Activated naive CD8-positive, alpha-beta T cell treated with anti-CD3 and anti-CD28 coated beads, Interleukin-2, amount 10 ng/mL, durations not matched to agents 7 days and 5 days (primary cell): ENCODE measurements around the gene CMPK1. TPM values are rescaled to one million over a fixed set of nuclear protein-coding genes. Genes with fewer than 3 reads are reported as not detected.

Experiments used
- ATAC-seq: fragments of 150-1000 bp; cut with Tn5 transposase; one replicate; pipeline ENCODE4 v1.10.0; 2021; ENCODE audit warnings: low read depth, moderate library complexity
- POLR2A ChIA-PET: fragments of 350-600 bp; sonication (Branson Sonifier 250); formaldehyde crosslinking; loops from one replicate; lab custom pipeline; 2021; ENCODE audit warnings: antibody characterized with exemption; lab: Charles Lee
- DNase-seq: peaks from one replicate; pipeline ENCODE4 v3.0.0; 2021
- H3K27ac Mint-ChIP-seq: one replicate; pipeline ENCODE4 v1.8.0; 2022; ENCODE audit warnings: mild to moderate bottlenecking, mixed read lengths
- H3K27me3 Mint-ChIP-seq: one replicate; pipeline ENCODE4 v1.8.0; 2022; ENCODE audit warnings: mild to moderate bottlenecking, moderate library complexity, mixed read lengths
- H3K36me3 Mint-ChIP-seq: one replicate; pipeline ENCODE4 v1.8.0; 2021; ENCODE audit warnings: mild to moderate bottlenecking, mixed read lengths
- H3K4me1 Mint-ChIP-seq: one replicate; pipeline ENCODE4 v1.8.0; 2021; ENCODE audit warnings: mixed read lengths
- H3K4me3 Mint-ChIP-seq: one replicate; pipeline ENCODE4 v1.8.0; 2022; ENCODE audit warnings: mild to moderate bottlenecking, moderate library complexity, mixed read lengths
- H3K9me3 Mint-ChIP-seq: one replicate; pipeline ENCODE4 v1.8.0; 2021; ENCODE audit warnings: mixed read lengths
- total RNA-seq, 2 experiments: library from RNA; stranded (reverse); gene quantifications; one replicate each; pipeline ENCODE4 v1.2.3, GENCODE V29; 2021

Gene CMPK1
- total RNA-seq, 2 experiments from 2014 or later, result 98.8 to 102 TPM

DNA sequence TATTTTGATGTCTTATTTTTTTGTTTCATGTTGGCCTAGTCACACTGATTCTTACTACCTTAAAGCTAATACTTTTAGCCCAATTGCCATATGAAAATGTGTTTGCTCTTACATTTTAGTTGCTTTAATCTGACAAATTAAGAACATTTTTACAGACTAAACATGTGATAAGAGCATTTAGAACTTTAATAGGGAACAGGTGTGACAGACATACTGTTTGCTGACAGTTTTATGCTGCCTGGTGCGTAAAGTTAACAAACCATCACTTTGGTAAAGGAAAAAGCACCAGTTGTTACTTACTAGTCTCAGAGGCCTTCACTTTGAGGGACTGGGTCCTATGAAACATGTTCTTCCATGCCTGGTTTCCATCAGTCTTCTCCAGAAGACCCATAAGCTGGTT, 14.7 kb downstream of the CMPK1 start:
- peaks cover 24% of the 10 kb centered on the region for H3K36me3 Mint-ChIP-seq
- H3K27me3 Mint-ChIP-seq, result no peaks in the 10 kb centered on the region
- H3K4me3 Mint-ChIP-seq, result no peak overlapping the region
- H3K9me3 Mint-ChIP-seq, result no peaks in the 10 kb centered on the region
- H3K27ac Mint-ChIP-seq, result no peak overlapping the region
- peaks cover 9% of the 10 kb centered on the region for H3K4me1 Mint-ChIP-seq
- POLR2A ChIA-PET, result no interaction called here
- DNase-seq, result no peak
- ATAC-seq, result no peak

DNA sequence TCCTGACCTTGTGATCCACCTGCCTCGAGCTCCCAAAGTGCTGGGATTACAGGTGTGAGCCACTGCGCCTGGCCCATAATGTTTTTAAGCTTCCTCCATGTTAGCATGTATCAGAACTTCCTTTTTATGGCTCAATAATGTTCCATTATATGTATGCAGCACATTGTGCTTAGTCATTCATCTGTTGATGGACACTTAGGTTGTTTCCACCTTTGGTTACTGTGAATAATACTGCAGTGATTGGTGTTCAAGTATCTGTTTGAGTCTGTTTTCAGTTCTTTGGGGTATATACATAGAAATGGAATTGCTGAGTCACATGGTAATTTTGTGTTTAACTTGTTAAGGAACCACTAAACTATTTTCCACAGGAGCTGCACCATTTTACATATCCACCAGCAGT, 17.7 kb downstream of the CMPK1 start:
- DNase-seq (no peak), ATAC-seq (no peak)
- no peak overlapping the region for H3K27ac Mint-ChIP-seq
- POLR2A ChIA-PET, result interaction anchor here (1.0 kb wide), 1 partner anchor 37 kb away, joined by 4 read pairs; the partner anchor contains the start of gene STIL
- peaks cover 9% of the 10 kb centered on the region for H3K4me1 Mint-ChIP-seq
- no peak overlapping the region for H3K4me3 Mint-ChIP-seq
- no peaks in the 10 kb centered on the region for H3K27me3 Mint-ChIP-seq
- peaks cover 15% of the 10 kb centered on the region for H3K36me3 Mint-ChIP-seq
- H3K9me3 Mint-ChIP-seq, result no peaks in the 10 kb centered on the region

DNA sequence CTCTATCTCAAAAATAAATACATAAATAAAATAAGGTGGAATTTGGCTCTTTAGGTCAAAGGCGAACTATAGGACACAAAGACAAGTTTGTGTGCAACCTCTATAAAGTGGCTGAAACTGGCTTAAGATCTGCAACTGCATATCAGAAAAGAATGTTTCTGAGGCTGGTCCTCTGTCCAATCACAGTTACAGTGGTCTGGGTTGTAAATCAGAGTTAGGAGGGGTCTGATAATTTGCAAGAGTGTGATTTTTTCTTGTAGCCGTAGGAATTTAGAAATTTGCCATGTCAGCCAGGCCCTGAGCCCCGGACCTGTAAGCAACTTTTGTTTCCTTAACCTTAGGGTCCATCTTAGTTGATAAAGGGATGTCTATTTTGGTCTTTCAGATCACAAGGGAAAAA, 27.8 kb downstream of the CMPK1 start:
- POLR2A ChIA-PET, result no interaction called here
- ATAC-seq, result no peak

DNA sequence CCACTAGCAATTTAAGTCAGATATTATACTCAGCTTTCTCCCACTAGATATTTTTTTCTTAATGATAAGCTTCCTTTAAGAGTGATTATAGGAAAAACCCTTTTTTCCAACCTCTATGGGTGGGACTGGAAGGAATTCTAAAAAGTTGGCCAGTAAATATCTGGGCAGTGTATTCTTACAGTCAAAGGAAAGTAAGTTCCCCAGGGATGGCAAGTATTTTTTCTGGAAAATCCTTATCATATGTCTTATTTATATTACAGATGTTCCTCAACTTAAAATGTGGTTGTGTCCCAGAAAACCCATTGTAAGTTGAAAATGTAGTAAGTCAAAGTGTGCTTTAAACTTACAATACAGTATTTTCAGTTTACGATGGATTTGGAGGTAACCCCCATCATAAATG, 29.2 kb downstream of the CMPK1 start:
- Mint-ChIP-seq H3K4me1 (peaks cover 2% of the 10 kb centered on the region), H3K4me3 (no peak overlapping the region), H3K27ac (no peak overlapping the region), H3K36me3 (no peaks in the 10 kb centered on the region), H3K9me3 (no peaks in the 10 kb centered on the region), H3K27me3 (no peaks in the 10 kb centered on the region)
- ATAC-seq (no peak), DNase-seq (no peak)
- POLR2A ChIA-PET, result no interaction called here

More for the DNA sequence above, 27.8 kb downstream of the CMPK1 start:
- H3K27ac Mint-ChIP-seq, result no peak overlapping the region
- no peaks in the 10 kb centered on the region for H3K9me3 Mint-ChIP-seq
- peaks cover 2% of the 10 kb centered on the region for H3K4me1 Mint-ChIP-seq
- no peaks in the 10 kb centered on the region for H3K27me3 Mint-ChIP-seq
- no peak for DNase-seq
- H3K36me3 Mint-ChIP-seq, result no peaks in the 10 kb centered on the region
- no peak overlapping the region for H3K4me3 Mint-ChIP-seq

DNA sequence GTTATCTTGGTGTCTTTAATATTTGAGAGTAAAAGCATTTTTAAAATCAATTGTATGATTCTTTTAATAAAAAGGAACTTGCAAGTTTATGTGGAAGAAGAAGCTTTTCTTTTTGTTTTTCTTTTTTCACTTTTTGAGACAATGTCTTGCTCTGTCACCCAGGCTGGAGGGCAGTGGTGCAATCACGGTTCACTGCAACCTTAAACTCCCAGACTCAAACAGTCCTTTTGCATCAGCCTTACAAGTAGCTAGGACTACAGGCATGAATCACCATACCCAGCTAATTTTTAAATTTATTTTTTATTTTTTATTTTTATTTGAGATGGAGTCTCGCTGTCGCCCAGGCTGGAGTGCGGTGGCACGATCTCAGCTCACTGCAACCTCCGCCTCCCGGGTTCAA, 34.1 kb downstream of the CMPK1 start:
- H3K4me1 Mint-ChIP-seq, result peaks cover 2% of the 10 kb centered on the region
- no peak for DNase-seq
- no peak for ATAC-seq
- no peak overlapping the region for H3K4me3 Mint-ChIP-seq
- H3K27ac Mint-ChIP-seq, result no peak overlapping the region
- POLR2A ChIA-PET, result no interaction called here
- H3K9me3 Mint-ChIP-seq, result no peaks in the 10 kb centered on the region
- H3K27me3 Mint-ChIP-seq, result no peaks in the 10 kb centered on the region
- peaks cover 24% of the 10 kb centered on the region for H3K36me3 Mint-ChIP-seq

DNA sequence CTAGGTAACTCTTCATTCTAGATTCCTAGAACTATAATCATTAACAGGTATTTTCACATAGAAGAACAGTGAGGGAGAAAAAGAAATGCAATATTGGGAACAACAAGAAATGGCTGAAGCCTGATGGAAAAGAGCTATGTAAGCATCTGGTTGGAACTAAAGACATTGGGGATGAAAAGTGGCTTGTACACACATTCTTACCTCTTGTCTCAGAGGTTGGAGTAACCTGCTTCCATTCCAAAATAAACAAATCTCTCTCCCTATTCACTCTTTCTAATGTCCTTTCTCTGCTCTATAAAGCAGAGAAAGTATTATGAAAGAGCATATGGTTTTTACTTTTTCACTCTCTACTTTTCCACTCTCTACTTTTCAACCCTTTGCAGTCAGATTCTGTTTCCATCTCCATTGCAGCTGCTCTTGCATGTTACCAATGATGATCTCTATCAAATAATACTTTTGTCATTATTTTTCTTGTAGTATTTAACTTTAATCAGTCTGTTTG, 37.5 kb downstream of the CMPK1 start:
- peaks cover 31% of the 10 kb centered on the region for H3K36me3 Mint-ChIP-seq
- H3K27me3 Mint-ChIP-seq, result no peaks in the 10 kb centered on the region
- no peaks in the 10 kb centered on the region for H3K4me1 Mint-ChIP-seq
- POLR2A ChIA-PET, result no interaction called here
- ATAC-seq, result no peak
- H3K4me3 Mint-ChIP-seq, result no peak overlapping the region
- H3K9me3 Mint-ChIP-seq, result no peaks in the 10 kb centered on the region
- DNase-seq, result no peak
- H3K27ac Mint-ChIP-seq, result no peak overlapping the region

DNA sequence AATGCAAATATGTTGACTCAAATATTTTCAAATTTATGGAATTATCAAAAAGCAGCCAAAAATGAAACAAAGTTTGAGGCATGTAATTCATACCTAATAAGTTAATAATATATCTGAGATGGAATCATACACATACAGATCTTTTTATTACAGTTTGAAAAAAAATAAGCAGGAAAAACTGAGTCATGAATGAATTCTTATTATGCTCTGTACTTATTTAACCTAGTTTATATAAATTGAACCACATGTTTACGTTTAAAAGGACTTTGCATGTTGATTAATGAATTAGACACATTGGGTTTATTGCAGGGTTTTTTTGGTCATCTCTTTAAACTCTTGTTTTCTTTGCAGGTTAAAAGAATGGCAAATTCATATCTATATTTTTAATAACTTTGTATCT, 40.9 kb downstream of the CMPK1 start:
- ATAC-seq (no peak), DNase-seq (no peak)
- no peak overlapping the region for H3K27ac Mint-ChIP-seq
- H3K27me3 Mint-ChIP-seq, result no peaks in the 10 kb centered on the region
- H3K4me3 Mint-ChIP-seq, result no peak overlapping the region
- peaks cover 1% of the 10 kb centered on the region for H3K4me1 Mint-ChIP-seq
- POLR2A ChIA-PET, result no interaction called here
- no peaks in the 10 kb centered on the region for H3K9me3 Mint-ChIP-seq
- peaks cover 30% of the 10 kb centered on the region for H3K36me3 Mint-ChIP-seq

DNA sequence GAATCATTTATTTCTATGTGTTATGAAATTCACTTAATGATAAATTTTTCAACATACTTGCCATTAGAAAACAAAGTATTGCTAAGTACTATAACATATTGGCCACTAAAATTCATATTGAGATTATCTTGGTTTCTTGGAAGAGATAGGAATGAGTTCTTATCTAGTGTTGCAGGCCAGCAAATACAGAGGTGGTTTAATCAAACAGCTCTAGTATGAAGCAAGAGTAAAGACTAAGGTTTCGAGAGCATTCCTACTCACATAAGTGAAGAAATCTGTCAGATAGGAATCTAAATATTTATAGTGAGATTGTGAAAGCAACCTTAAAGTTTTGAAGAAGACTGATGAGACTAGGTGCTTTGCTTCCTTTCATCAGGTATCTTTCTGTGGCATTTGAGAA, 44.6 kb downstream of the CMPK1 start:
- no peaks in the 10 kb centered on the region for H3K9me3 Mint-ChIP-seq
- H3K4me1 Mint-ChIP-seq, result peaks cover 3% of the 10 kb centered on the region
- H3K4me3 Mint-ChIP-seq, result no peak overlapping the region
- ATAC-seq (no peak), DNase-seq (no peak)
- H3K36me3 Mint-ChIP-seq, result peaks cover 15% of the 10 kb centered on the region
- H3K27me3 Mint-ChIP-seq, result no peaks in the 10 kb centered on the region
- POLR2A ChIA-PET, result no interaction called here
- H3K27ac Mint-ChIP-seq, result no peak overlapping the region

DNA sequence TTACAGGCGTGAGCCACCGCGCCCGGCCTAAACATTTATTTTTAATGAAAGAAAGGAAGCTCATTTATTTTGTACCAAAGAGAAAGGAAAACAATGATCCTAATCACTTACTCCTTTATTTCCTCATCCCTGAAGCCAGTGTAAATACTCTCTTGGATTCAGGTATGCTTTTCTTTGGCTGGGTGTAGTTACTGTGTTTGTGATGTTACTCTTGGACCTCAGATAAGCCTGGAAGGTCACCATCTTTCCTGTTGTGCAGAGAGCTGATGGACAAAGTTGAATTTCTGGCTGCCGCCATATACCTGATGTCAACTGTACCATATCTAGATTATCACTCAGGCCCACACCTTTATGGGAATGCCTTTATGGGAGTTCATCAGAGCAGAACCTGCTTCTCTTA, 47.1 kb downstream of the CMPK1 start:
- Mint-ChIP-seq H3K27me3 (no peaks in the 10 kb centered on the region), H3K27ac (no peak overlapping the region), H3K4me3 (no peak overlapping the region), H3K4me1 (peaks cover 3% of the 10 kb centered on the region), H3K9me3 (no peaks in the 10 kb centered on the region), H3K36me3 (peaks cover 9% of the 10 kb centered on the region)
- DNase-seq (no peak), ATAC-seq (no peak)
- POLR2A ChIA-PET, result no interaction called here

DNA sequence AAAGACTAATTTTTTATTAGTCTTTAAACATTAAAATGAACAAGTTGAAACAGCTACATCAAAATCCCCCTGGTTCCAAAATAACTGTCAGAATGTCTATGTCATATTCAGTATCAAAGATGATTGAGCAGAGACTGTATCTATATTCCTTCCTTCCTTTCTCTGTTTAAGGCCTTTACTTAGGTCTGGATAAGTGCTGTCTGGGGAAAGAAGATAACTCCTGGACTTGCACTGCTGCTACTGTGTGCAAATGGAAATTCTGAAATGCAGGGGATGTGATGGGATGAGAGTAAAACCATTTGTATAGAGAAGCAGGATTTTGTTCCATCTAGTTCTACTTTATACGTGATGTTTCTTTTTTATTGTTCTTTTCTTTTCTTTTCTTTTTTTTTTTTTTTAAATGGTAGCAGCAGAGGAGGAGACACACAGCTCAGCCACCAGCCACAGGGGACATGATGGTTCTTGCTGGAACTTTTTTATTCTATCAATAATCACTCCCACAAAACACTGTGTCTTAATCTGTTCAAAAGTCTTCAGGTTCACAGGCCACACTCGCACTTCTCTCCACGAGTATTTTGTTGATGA, 48.9 kb downstream of the CMPK1 start:
- Mint-ChIP-seq H3K27ac (no peak overlapping the region), H3K4me1 (peaks cover 3% of the 10 kb centered on the region), H3K36me3 (peaks cover 9% of the 10 kb centered on the region)

DNA sequence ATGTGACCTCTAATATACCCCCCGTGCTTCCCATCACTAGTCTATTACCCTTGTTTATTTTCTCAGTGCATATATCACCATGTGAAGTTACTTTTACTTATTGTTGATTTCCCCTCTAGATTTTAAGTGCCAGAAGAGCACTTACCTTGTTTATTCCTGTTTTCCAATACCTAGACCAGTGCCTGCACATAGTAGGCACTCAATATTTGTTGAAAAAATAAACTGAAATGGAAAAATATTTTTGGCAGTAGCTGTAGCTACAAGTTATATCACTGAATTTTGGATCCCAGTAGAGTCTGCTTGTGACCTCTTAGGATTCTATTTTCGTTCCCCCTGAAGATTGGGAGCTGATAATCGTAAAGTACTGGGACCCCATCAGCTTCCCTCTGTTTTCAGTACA, 50.5 kb downstream of the CMPK1 start:
- POLR2A ChIA-PET, result interaction anchor here (0.7 kb wide), 1 partner anchor 148 kb away, joined by 4 read pairs; no protein-coding TSS in a partner anchor
- peaks cover 3% of the 10 kb centered on the region for H3K4me1 Mint-ChIP-seq
- H3K27me3 Mint-ChIP-seq, result peaks cover under 1% of the 10 kb centered on the region
- peaks cover 6% of the 10 kb centered on the region for H3K36me3 Mint-ChIP-seq
- no peaks in the 10 kb centered on the region for H3K9me3 Mint-ChIP-seq
- H3K4me3 Mint-ChIP-seq, result no peak overlapping the region
- DNase-seq (no peak), ATAC-seq (no peak)
- H3K27ac Mint-ChIP-seq, result no peak overlapping the region

More for the DNA sequence above, 48.9 kb downstream of the CMPK1 start:
- no peaks in the 10 kb centered on the region for H3K27me3 Mint-ChIP-seq
- H3K9me3 Mint-ChIP-seq, result no peaks in the 10 kb centered on the region
- ATAC-seq, result no peak
- DNase-seq, result no peak
- POLR2A ChIA-PET, result no interaction called here
- no peak overlapping the region for H3K4me3 Mint-ChIP-seq

DNA sequence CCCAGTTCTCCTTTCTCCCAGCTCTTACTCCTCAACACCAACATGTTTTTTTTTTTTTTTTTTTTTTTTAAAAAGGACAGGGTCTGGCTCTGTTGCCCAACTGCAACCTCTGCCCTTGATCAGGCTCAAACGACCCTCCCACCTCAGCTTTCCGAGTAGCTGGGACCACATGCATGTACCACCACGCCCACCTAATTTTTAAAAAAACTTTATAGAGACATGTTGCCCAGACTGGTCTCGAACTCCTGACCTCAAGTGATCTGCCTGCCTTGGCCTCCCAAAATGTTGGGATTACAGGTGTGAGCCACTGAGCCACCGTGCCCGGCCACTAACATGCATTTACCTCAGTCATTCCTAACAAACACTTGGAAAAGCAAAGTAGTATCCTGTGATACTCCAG, 51.4 kb downstream of the CMPK1 start:
- DNase-seq, result no peak

DNA sequence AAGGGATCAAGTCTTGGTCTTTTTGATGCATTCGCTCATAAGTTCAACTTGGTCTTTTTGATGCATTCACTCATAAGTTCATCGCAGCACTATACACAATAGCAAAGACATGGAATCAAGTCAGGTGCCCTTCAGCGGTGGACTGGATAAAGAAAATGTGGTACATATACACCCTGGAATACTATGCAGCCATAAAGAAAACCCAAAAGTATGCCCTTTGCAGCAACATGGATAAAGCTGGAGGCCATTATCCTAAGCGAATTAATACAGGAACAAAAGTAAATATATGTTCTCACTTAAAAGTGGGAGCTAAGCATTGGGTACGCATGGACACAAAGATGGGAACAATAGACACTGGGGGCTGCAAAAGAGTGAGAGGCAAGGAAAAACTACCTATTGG, 52.7 kb downstream of the CMPK1 start:
- Mint-ChIP-seq H3K36me3 (peaks cover 3% of the 10 kb centered on the region), H3K9me3 (no peaks in the 10 kb centered on the region), H3K4me1 (peaks cover under 1% of the 10 kb centered on the region), H3K27ac (no peak overlapping the region), H3K27me3 (peaks cover 10% of the 10 kb centered on the region), H3K4me3 (no peak overlapping the region)
- DNase-seq, result no peak
- ATAC-seq, result no peak
- POLR2A ChIA-PET, result no interaction called here

More for the DNA sequence above, 51.4 kb downstream of the CMPK1 start:
- no peak overlapping the region for H3K4me3 Mint-ChIP-seq
- no peak overlapping the region for H3K27ac Mint-ChIP-seq
- peaks cover 3% of the 10 kb centered on the region for H3K27me3 Mint-ChIP-seq
- no peak for ATAC-seq
- no peaks in the 10 kb centered on the region for H3K9me3 Mint-ChIP-seq
- POLR2A ChIA-PET, result no interaction called here
- H3K36me3 Mint-ChIP-seq, result peaks cover 4% of the 10 kb centered on the region
- H3K4me1 Mint-ChIP-seq, result peaks cover 2% of the 10 kb centered on the region

DNA sequence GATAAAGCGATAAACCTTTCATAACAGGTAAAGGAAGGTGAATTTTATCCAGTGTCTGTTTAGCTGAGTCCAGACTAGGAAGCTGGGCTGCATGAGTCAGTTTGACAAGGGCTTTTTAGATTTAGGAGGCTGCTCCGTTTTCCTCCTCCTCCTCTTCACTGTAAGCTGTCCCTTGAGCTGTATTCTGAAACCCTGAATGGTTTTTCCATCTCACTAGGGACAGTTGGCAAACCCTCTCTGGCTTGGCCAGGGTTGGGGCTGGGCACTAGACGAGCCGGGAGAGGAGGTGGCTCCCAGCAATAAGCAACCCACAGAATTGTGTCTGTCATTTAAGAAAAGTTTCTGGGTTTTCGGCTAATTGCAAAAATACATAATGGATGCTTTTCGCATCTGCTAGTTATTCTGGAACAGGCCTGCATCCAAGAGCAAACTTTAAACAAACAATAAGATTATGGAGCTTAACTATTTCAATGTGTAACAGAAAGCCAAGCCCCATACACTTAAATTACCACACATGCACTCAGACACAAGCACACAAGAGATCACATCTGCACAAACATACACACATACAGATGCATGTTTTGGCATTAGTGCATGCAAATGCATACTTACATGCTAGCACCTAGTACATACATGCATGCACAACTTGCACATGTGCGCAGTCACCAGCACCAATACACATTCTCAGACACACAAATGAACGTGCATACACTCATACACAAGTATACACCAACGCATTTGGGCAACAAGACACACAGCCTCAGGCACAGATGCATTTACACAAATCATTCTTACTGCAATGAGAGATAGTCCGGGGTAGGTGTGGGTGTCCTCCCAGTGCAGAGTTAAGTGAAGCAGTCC, 54.7 kb downstream of the CMPK1 start:
- no peaks in the 10 kb centered on the region for H3K36me3 Mint-ChIP-seq
- ATAC-seq, result no peak

More for the DNA sequence above, 54.7 kb downstream of the CMPK1 start:
- peaks cover 18% of the 10 kb centered on the region for H3K27me3 Mint-ChIP-seq
- DNase-seq, result no peak
- H3K27ac Mint-ChIP-seq, result no peak overlapping the region
- H3K4me3 Mint-ChIP-seq, result no peak overlapping the region
- no peaks in the 10 kb centered on the region for H3K4me1 Mint-ChIP-seq
- POLR2A ChIA-PET, result interaction anchor here (0.6 kb wide), 1 partner anchor 18 kb away, joined by 3 read pairs; no protein-coding TSS in a partner anchor
- H3K9me3 Mint-ChIP-seq, result no peaks in the 10 kb centered on the region
